ENCODE results near the gene PHLPP2.
"Not testable (repeated sequence)": the region's sequence is repeated elsewhere in the genome, so short reads cannot be mapped to it uniquely, and the experiment has no call there.

Gene PHLPP2

DNA sequence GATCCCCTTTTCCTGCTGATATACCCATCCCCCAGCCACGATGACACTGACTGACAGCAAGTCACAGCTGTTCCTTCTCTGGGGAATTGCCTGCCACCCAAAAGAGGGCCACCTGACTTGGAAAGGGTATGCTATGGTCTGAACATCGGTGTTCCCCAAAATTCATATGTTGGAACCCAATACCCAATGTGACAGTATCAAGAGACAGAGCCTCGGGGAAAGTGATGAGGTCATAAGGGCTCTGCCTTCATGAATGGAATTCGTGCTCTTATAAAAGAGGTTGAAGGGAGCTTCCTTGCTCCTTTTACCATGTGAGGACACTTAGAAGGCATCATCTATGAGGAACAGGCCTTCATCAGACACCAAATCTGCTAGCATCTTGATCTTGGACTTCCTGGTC lies 106.1 kb downstream of the PHLPP2 start:
- no peak for DNase-seq (ENCODE audit: extremely low read depth, low read depth)
- no peak overlapping the region for H3K4me3 ChIP-seq (replicated peaks; ENCODE audit: low read depth, low read length)
- no peak for TF ChIP-seq CTCF (IDR thresholded peaks at IDR 0.05; ENCODE audit: low read depth, low read length, missing control alignments)

- not testable (repeated sequence) for H3K4me3 ChIP-seq (replicated peaks; ENCODE audit: low read depth, low read length); DNase-seq (ENCODE audit: extremely low read depth, low read depth)
Observed at GRCh38 chr16:71614956-71615355, 109.5 kb downstream of the PHLPP2 start.

- TF ChIP-seq CTCF (IDR thresholded peaks at IDR 0.05; ENCODE audit: low read depth, low read length, missing control alignments), result peak; percentile 87
- DNase-seq (ENCODE audit: extremely low read depth, low read depth), result peak; percentile 16
Observed at GRCh38 chr16:71610936-71611871, 113.3 kb downstream of the PHLPP2 start.

DNA sequence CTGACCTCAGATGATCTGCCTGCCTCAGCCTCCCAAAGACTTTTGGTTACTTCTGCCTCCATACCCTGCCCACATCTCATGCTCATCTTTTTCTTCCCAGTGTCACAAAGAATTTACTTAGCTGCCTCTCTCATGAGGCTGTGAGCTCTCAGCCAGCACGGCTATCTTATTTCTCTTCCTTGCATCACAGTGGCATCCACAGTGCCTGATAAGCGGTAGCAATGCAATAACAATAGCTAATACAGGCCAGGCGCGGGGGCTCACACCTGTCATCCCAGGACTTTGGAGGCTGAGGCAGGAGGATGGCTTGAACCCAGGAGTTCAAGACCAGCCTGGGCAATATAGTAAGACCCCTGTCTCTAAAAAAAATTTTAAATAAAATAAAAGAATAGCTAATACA lies 114.1 kb downstream of the PHLPP2 start:
- DNase-seq (ENCODE audit: extremely low read depth, low read depth), result no peak
- TF ChIP-seq CTCF (IDR thresholded peaks at IDR 0.05; ENCODE audit: low read depth, low read length, missing control alignments), result no peak
- no peak overlapping the region for H3K4me3 ChIP-seq (replicated peaks; ENCODE audit: low read depth, low read length)

More at GRCh38 chr16:71610936-71611871, 113.3 kb downstream of the PHLPP2 start:
- no peak overlapping the region for H3K4me3 ChIP-seq (replicated peaks; ENCODE audit: low read depth, low read length)

DNA sequence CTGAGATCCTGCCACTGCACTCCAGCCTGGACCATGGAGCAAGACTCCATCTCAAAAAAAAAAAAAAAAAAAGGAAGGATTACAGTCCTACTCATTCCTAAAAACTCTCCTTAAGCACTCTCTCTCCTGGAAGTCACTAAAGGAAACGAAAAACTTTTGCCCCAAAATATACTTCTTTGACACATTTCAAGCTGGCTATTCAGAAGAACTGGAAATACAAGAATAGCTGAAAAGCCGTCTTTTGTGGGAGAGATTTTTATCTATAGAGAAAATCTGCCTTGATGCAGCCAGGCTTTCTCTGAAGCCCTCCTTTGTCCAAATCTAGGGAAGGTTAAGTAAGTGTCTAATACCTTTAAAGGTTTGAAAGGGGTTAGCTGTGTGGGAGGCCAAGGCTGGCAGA lies 115.4 kb downstream of the PHLPP2 start:
- no peak for DNase-seq (ENCODE audit: extremely low read depth, low read depth)
- H3K4me3 ChIP-seq (replicated peaks; ENCODE audit: low read depth, low read length), result no peak overlapping the region
- no peak for TF ChIP-seq CTCF (IDR thresholded peaks at IDR 0.05; ENCODE audit: low read depth, low read length, missing control alignments)

DNA sequence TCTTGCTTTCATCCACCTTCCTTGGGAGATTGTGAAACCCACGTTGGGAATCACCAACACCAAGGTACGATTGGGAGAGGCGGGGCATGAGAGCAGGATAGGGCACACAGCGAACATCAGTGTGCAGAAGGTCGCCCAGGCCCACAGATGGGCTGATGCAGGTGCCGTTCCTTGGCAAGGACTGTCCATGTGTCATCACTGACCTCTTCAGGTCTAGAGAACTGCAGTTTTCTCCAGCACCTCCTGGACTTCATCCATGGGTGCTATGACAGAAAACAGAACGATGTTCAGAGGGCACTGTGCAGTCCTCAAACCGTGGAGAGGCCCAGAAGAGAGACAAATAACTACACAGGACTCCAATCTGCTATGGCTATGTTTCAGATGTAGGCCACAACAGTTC lies 123.7 kb downstream of the PHLPP2 start:
- no peak for TF ChIP-seq CTCF (IDR thresholded peaks at IDR 0.05; ENCODE audit: low read depth, low read length, missing control alignments)
- no peak for DNase-seq (ENCODE audit: extremely low read depth, low read depth)
- no peak overlapping the region for H3K4me3 ChIP-seq (replicated peaks; ENCODE audit: low read depth, low read length)

DNA sequence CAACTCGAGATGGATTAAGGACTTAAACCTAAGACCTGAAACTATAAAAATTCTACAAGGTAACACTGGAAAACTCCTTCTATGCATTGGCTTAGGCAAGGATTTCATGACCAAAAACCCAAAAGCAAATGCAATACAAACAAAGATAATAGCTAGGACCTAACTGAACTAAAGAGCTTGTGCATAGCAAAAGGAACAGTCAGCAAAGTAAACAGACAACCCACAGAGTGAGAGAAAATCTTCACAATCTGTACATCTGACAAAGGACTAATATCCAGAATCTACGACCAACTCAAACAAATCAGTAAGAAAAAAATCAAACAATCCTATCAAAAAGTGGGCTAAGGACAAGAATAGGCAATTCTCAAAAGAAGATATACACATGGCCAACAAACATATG lies 126.1 kb downstream of the PHLPP2 start:
- not testable (repeated sequence) for DNase-seq (ENCODE audit: extremely low read depth, low read depth); H3K4me3 ChIP-seq (replicated peaks; ENCODE audit: low read depth, low read length)

- H3K4me3 ChIP-seq (replicated peaks; ENCODE audit: low read depth, low read length); DNase-seq (ENCODE audit: extremely low read depth, low read depth): not testable (repeated sequence)
Observed at GRCh38 chr16:71595340-71595826, 129.1 kb downstream of the PHLPP2 start.
